GM18868 (cell line): ENCODE results near the gene EFTUD2.

Experiments used
- ATAC-seq: cut with Tn5 transposase; IDR thresholded peaks from one replicate; pipeline ENCODE4 v1.9.1; 2021; ENCODE audit warnings: mild to moderate bottlenecking, moderate library complexity; ENCODE audit not compliant: unreplicated experiment

The EFTUD2 gene

DNA sequence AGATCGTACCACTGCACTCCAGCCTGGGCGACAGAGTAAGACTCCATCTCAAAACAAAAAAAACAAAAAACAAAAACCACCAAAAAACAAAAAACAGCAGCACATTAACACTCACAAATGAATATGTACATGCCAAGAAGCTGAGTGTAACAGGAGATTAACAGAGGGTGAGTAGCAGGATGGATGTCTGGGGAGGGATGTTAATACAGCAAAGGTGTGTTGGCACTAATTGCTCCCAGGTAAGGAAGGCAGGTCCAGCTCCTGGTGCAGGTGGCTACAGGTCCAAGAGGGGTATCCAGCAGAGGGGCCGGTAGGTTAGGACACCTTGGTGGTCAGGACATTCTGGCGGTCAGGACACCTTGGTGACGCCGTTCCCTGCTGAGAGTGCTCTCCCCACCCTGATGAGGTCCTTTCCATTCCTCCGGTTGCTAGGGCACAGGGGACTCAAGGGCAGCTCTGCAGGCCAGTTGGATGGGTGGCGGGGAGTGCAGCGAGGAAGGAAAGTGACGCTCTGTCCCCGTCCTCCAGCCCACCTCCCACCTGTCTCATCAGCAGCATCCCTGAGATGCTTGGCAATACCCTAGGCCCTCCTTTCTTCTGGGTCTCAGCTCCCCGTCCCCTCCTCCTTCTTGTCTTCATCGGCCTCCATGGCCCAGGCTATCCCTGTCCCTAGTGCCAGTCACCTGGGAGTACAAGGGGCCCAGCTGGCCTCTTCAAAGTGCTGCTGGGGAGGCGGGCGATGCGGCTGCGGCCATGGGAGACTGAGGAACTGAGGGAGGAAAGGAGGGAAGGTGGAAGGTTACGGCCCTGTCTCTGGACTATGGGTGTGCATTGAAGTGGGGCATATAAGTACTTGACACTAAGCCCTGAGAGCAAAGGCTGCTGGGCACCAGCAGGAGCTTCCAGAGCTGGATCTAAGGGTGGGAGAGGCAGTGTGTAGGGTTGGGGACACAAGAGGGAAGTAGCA lies 26.8 kb upstream of the EFTUD2 start:
- no peak for ATAC-seq

DNA sequence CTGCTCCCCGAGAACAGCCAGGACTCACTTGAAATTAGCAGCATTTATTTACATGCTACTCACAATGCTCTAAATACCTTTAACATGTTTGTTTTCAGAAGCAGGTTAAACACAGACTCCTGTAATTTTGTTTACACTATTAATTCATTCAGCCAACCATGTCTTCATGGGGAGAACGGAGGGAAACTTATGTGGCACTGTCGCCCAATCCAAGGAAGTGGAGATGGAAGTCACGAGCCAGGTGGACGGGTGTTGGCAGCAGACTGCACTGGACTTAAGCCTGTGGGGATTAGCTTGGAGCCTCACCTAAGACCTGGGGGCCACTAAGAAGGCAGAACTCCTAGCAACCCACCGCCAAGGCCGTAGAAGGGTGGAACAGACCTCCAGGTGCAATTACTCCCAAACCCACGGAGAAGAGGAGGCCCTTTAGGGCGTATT lies 24.9 kb upstream of the EFTUD2 start:
- ATAC-seq = no peak

DNA sequence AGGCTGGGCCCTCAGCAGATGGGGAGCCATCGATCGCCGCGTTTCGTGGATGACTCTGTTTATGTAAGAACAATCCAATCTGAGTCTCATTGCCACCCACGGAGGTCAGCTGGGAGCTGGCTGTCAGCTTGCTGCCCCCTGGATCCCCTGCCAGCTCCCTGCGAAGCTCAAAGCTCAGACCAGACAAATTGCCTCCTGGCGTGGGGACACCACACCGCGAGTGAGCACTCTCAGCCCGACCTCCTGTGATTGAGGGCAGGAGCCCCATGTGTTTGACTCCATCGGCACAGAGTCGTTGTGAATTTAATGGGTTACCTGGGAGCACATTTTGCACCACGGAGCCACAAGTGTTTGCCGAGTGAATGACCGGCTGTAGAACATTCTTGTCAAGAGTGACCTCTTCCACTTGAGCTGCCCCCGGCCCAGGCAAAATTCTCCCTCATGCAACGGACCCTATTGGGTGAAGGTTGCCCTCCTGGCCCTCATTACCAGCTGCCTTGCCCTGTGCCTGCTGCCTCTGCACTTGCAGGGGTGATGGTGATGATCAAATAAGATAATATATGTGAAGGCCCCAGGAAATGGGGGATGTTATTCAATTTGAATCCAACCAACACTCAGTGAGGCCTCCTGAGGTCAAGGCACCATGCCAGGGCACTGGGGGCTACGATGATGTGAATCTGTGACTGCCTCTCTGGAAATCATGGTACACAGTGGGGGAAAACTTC lies 23.7 kb upstream of the EFTUD2 start:
- no peak for ATAC-seq

DNA sequence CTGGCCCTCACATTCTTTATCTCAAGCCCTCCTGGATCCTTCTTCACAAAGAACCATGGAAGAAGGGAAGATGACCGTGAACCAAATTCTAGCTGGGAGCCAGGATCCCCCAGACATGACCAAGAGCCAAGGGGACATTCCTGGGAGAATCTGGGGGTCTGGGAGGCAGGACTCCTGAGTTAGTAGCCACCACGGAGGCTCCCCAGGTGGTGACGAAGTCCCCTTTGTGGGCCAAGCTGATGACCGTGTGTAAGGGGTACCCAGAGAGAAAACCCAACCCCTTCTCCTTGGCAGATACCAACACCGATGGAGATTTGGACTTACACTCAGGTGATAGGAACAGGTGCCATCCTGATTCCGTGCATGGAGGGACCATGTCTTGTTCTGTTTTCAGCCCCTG lies 22.9 kb upstream of the EFTUD2 start:
- ATAC-seq = no peak

DNA sequence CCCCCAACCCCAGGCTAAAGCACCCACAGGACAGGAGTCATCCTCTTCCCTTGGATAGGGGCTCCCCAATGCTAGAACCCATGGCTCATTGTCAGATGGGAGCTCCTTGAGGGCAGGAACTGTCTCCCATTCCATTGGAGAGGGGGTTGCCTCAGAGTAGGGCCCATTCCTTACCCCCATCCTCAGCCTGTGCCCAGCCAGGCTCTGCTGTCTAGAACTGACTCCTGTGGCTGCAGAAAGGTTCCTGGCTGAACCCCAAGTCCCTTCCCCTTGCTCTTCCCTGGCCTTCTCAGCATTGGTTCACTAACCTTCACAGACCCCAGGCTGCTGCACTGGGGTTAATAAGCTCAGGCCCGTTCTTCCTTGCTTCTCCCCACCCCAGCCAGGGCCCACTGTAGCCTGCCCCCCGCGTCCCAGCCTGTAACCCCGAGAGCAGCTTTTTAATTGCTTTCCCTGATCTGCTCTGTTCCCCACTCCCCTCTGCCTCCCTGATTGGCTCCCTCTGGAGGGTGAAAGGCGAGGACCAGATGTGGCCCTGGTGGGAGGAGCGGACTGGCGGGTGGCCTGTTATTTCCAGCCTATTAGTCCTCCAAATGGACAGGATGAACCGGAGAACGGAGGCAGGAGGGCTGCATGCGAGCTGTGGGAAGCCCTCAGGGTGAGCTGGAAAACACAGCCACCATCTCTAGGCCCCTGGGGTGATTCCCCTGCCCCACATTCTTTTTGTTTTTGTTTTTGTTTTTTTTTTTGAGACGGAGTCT lies 22.1 kb upstream of the EFTUD2 start:
- no peak for ATAC-seq

DNA sequence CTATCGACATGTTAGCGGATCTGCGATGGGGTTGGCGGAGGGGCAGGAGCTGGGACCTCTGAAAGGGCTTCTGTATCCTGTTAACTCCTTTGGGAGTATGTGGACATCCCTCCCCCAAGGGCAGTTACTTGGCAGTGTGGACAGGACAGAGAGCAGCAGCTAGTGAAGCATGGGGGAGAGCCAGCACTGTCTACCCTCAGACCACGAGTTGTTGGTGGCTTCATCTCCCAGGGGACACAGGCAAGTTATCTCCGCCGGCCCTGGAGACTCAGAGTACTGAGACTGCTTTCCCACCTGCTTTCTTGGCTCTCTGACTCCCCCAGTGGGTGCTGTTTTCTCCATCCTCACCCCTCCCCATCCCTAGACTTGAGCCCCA lies 21.3 kb upstream of the EFTUD2 start:
- ATAC-seq = no peak

DNA sequence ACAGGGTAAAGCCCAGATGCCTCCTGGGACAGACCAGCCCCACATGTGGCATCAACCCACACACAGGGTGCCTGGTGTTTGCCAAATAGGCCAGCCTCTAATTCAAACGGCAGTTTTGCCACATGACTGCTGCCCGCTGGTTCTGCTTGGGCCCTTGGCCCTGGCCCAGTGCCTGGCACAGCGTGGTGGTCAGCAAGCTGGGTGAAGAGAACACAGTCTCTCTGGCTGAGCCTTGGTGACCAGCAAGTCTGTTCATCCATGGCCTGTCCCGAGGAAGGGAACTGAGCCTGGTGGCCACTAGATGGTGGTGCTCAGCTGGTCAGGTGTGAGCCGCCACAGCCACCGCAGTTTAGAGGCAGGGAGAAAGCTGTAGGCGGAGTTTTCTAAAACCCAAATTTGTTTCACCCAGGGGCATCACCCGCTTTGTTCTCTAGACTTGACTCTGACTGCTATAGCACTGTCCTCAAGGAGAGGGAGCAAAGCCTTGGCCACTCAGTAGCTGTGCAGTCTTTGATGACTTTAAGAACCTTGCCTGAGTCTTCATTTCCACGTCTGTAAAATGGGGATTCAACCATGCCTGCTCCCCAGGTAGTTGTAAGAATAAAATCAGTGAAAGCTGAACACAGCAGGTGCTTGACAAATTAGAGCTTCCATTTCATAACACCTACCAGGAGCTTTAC lies 20.8 kb upstream of the EFTUD2 start:
- ATAC-seq = peak; percentile 63

DNA sequence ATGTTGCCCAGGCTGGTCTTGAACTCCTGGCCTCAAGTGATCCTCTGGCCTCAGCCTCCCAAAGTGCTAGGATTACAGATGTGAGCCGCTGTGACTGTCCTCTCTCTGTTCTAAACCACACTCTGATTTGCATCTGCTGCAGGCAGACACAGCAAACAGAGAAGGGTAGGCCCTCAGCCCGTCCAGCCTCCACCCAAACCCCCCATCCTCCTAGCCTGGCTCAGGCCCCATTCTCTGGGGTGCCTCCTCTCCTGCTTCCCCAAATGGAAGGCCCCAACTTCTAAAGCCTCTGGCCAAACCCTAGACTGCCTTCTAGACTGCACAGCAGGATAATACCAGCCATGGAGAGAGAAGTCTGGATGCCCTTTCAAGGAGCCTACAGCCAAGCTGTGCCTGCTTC lies 20.2 kb upstream of the EFTUD2 start:
- ATAC-seq = no peak

DNA sequence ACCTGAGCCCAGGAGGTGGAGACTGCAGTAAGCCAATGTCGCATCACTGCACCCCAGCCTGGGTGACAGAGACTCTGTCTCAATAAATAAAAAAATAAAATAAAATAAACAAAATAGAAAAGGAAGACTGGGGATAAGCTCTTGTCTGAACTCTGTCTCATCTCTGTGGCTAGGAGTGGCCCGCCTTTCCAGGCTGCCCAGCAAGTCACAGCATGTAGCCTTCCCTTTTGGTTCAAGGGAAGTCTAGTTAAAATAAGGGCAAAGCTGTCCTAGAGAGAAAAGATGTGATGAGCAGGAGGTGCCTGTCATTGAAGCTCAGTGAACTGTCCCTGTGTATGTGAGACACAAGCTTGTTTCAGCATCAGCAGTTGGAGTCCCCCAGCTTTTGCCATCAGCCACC lies 18.8 kb upstream of the EFTUD2 start:
- no peak for ATAC-seq

DNA sequence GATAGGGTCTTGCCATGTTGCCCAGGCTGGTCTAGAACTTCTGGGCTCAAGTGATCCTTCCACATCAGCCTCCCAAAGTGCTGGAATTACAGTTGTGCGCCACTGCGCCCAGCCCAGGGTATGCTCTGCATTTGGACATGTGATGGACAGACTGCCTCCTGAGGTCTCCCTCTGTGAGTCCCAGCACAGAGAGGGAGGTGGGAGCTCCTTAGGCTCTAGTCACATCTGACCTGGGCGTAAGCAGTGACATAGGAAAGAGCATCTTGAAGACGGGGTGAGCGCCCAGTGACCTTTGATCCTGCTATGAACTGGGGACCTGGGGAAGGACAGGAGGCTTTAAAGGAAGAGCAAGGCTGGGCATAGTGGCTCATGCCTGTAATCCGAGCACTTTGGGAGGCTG lies 18.2 kb upstream of the EFTUD2 start:
- ATAC-seq = no peak

DNA sequence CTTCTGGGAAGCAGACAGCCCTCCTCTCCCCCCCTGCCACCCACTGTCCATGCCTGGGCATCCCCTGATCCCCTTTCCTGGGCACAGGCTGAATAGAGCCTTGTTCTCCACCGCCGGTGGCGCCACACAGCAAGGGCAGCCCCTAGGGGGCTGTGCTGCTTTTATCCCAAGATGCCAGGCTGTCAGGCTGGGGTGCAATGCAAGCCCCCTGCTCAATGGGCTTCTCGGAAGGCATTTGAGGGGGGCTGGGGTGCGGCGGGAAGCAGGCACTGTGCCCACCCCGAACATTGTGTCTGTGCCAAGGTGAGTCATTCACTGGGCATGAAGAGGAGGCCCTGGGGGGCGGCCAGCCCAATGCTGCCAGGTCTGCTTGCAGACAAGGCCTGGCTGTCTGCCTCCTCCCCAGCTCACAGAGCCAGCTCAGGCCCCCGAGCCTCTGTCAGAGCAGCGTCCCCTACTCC lies 17.6 kb upstream of the EFTUD2 start:
- ATAC-seq = no peak

DNA sequence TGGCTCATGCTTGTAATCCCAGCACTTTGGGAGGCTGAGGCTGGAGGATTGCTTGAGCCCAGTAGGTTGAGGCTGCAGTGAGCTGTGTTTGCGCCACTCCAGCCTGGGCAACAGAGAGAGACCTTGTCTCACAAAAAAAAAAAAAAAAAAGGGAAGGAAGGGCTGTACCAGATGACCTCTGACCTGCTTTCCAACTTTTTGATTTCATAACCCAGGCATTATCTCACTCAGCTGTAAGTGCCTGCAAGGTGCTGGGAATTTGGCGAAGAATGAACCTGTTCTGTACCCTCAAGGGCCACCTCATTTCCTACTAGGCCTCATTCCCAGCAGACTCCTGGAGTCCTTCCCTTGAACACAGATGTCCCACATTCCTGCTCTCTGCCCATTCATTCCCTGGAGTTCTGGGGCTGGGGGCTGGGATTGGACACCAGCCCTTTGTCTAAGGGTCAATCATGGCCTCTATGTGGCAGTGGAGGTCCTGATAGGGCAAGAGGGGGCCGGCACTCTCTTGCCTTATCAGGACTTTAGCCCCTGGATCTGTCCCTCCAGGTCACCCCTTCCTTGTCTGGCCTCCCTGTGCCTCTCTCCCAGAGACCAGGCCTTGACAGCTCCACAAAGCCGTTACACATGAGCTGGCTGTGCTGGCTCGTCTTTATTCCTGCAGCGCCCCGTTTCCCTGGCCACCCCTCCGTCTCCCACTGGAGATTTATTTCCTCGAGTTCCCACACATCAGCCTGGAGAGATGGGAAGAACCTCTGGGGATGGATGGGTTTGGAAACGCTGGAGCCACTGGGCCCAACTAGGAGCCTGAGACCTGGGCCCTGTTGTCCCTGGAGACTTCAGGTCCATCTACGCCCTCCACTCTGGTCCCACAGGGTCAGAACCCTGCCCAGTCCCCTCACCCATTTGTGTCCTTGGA lies 16.9 kb upstream of the EFTUD2 start:
- no peak for ATAC-seq

DNA sequence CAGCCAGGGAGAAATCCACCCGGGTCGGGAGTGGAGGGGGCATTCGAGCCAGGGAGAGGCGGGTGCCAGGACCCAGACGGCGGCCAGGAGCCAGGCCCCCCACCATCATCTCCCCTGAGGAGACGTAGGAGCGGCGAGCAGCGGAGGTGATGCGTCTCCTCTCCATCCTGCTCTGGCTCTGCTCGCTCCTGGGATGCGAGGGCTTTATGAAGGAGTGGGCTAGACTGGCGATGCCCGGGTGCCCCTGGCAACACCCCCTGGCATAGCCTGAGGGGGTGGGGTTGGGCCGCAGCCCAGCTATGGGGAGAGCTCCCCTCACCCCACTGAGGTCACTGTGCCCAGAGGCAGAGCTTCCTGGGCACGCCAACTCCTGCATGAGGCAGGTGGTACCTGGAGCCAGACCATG lies 16.1 kb upstream of the EFTUD2 start, which contains the start of gene GFAP:
Gene GFAP (minus strand): TSS at position 180 of the 406 bp plus-strand sequence. CDS start 14 bp downstream, at position 166.
- no peak for ATAC-seq

DNA sequence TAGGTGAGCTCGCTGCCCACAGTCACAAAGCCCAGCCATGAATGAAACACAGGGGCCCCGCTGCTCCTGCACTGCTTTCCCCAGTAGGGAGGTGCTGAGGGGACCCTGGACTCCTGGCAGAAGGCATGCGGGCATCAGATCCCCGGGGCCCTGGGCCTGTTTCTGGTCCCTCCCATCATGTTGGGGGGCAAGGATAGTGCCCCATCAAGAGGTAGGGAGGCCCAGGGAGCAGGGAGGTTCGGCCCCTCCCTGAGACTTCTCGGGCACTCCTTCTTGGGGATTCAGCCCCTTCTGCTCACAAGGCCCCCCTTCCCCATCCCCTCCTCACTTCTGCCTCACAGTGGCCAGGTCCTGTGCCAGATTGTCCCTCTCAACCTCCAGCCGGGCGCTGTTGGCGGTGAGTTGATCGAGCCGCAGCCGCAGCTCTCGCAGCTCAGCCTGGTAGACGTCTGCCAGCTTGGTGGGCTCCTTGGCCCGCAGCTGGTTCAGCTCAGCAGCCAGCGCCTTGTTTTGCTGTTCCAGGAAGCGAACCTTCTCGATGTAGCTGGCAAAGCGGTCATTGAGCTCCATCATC lies 15.5 kb upstream of the EFTUD2 start:
- no peak for ATAC-seq

DNA sequence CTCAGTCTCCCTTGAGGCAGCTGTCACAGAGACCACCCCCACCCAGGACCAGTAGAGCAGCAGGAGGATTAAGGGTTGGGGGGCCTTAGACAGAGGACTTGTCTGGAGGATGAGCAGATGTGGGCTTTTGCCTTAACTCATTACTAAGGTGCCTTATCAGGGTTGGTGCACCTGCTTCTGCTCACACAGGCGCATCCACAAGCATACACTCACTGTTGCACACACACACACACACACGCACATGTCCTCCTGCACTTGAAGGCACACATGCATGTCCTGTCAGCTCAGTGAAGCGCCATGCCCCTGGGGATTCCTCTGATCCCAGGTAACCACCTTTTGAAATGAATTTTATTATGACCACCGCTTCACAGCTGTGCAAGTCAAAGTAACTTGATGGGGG lies 14.9 kb upstream of the EFTUD2 start:
- no peak for ATAC-seq

DNA sequence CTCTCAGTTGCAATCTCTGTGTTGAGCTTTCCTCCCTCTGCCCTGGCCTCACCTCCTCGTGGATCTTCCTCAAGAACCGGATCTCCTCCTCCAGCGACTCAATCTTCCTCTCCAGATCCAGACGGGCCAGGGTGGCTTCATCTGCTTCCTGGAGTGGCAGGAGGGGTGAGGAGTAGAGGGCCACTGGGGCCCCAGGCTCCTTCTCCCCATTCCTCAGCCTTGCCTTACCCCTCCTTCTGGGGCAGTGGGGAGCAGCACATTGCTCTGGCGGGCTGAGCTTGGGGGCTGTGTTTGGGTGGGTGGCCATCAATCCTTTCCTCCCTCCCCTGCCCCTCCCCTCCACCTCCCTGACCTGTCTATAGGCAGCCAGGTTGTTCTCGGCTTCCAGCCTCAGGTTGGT lies 14.4 kb upstream of the EFTUD2 start:
- ATAC-seq = no peak

DNA sequence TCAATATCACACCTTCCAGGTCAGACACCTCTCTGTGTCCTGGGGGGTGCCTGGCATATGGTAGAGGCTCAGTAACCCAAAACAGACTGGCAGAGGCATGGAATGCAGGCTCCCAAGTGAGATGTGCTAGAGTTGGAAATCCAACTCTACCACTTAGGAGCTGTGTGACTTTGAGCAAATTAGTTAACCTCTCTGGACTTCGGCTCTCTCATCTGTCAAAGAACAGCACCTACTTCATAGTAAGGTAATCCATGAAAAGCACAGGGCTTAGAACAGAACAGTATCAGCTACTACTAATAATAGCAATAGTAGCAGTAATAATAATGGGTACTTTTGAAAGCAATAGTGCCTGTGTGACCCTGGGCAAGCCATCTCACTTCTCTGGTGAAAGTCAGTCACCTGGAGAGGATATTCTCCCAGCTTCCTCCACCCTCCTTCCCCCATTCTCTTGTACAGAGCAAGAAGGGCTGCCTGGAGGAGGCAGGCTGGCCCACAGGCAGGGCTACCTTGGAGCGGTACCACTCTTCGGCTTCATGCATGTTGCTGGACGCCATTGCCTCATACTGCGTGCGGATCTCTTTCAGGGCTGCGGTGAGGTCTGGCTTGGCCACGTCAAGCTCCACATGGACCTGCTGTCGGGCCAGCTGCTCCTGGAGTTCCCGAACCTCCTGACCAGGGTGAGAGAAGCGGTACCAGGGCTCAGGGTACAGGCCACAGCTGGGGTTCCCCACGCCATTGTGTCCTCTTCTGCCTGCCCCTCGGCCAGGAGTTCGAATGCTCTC lies 13.7 kb upstream of the EFTUD2 start:
- no peak for ATAC-seq
